CD14-positive monocyte (primary cell): ENCODE results near the gene RILP. TPM values are rescaled to one million over a fixed set of nuclear protein-coding genes. Genes with fewer than 3 reads are reported as not detected.
A peak's percentile ranks its signal among the peaks of the same experiment; 100 is the strongest.

Experiments used
- DNase-seq, 3 donors: peaks; one replicate each; pipeline ENCODE4 v3.0.0-alpha.2; 2011 to 2022
- H2AFZ ChIP-seq: 2 replicates; pipeline ENCODE4 v1.6.0; 2012; ENCODE audit warnings: mild to moderate bottlenecking, low read depth, low read length, inconsistent platforms; ENCODE audit not compliant: insufficient read depth, poor library complexity, severe bottlenecking
- H3K27ac ChIP-seq, 2 donors: 1 replicate in 1 of 2; 2 replicates in 1 of 2; pipeline ENCODE4 v1.5.1; 2012 to 2013; ENCODE audit warnings: low read length in 2 of 2, control low read depth in 1 of 2, inconsistent platforms in 1 of 2, low read depth in 1 of 2, mild to moderate bottlenecking in 1 of 2
- H3K27me3 ChIP-seq, 2 donors: one replicate each; pipeline versions ENCODE4 v1.6.0 to v1.6.1; 2011 to 2013; ENCODE audit warnings: low read length in 2 of 2; ENCODE audit not compliant: control insufficient read depth in 2 of 2, insufficient read depth in 2 of 2
- H3K36me3 ChIP-seq, 2 donors: replicated peaks in 1 of 2; 1 replicate in 1 of 2; 2 replicates in 1 of 2; pipeline versions ENCODE4 v1.5.1 to v1.6.1; 2012 to 2013; ENCODE audit warnings: low read length in 2 of 2, control low read depth in 1 of 2, inconsistent platforms in 1 of 2, mild to moderate bottlenecking in 1 of 2; ENCODE audit not compliant: insufficient read depth in 2 of 2, control insufficient read depth in 1 of 2
- H3K4me1 ChIP-seq, 2 donors: 1 replicate in 1 of 2; 2 replicates in 1 of 2; pipeline versions ENCODE4 v1.5.1 to v1.6.1; 2012 to 2013; ENCODE audit warnings: low read length in 2 of 2, control low read depth in 1 of 2, inconsistent platforms in 1 of 2, mild to moderate bottlenecking in 1 of 2, moderate library complexity in 1 of 2; ENCODE audit not compliant: insufficient read depth in 2 of 2, control insufficient read depth in 1 of 2
- H3K4me2 ChIP-seq: replicated peaks from 2 replicates; pipeline ENCODE3; 2012; ENCODE audit warnings: low read length, moderate library complexity, mild to moderate bottlenecking; ENCODE audit not compliant: poor library complexity, severe bottlenecking; ENCODE audit errors: extremely low read depth
- H3K4me3 ChIP-seq, 3 experiments: fragments of 200-600 bp in 1 of 3; sonication (generic) in 1 of 3; replicated peaks in 1 of 3; 1 replicate in 2 of 3; 2 replicates in 1 of 3; pipeline ENCODE4 v1.5.1; 2011 to 2013; ENCODE audit warnings: low read length in 3 of 3, mild to moderate bottlenecking in 3 of 3, control low read depth in 2 of 3, low read depth in 2 of 3, inconsistent platforms in 1 of 3, moderate library complexity in 1 of 3
- H3K79me2 ChIP-seq: 2 replicates; pipeline ENCODE4 v1.6.0; 2012; ENCODE audit warnings: mild to moderate bottlenecking, control low read depth, inconsistent platforms, low read length, moderate library complexity; ENCODE audit not compliant: insufficient read depth
- H3K9ac ChIP-seq: 2 replicates; pipeline ENCODE4 v1.6.0; 2017; ENCODE audit warnings: low read length, mild to moderate bottlenecking; ENCODE audit not compliant: insufficient read depth, poor library complexity, severe bottlenecking
- H3K9me3 ChIP-seq, 2 donors: replicated peaks in 1 of 2; 1 replicate in 1 of 2; 2 replicates in 1 of 2; pipeline versions ENCODE4 v1.5.1 to v1.6.1; 2012 to 2013; ENCODE audit warnings: low read length in 2 of 2, control low read depth in 1 of 2; ENCODE audit not compliant: control insufficient read depth in 1 of 2, insufficient read depth in 1 of 2
- H4K20me1 ChIP-seq: 2 replicates; pipeline ENCODE4 v1.6.0; 2012; ENCODE audit warnings: mild to moderate bottlenecking, low read length, control low read depth, moderate library complexity; ENCODE audit not compliant: insufficient read depth
- H3K27ac Mint-ChIP-seq, 7 donors: one replicate each; pipeline ENCODE4 v1.8.0; 2020; ENCODE audit warnings: mild to moderate bottlenecking in 7 of 7, mixed read lengths in 7 of 7, moderate library complexity in 6 of 7, inconsistent platforms in 2 of 7
- H3K27me3 Mint-ChIP-seq, 3 donors: one replicate each; pipeline ENCODE4 v1.8.0; 2021 to 2022; ENCODE audit warnings: low read depth in 3 of 3, mild to moderate bottlenecking in 3 of 3, mixed read lengths in 3 of 3, moderate library complexity in 3 of 3, inconsistent platforms in 1 of 3
- H3K36me3 Mint-ChIP-seq, 2 donors: one replicate each; pipeline ENCODE4 v1.8.0; 2020; ENCODE audit warnings: mixed read lengths in 2 of 2, inconsistent platforms in 1 of 2, mild to moderate bottlenecking in 1 of 2
- H3K4me1 Mint-ChIP-seq: one replicate; pipeline ENCODE4 v1.8.0; 2020; ENCODE audit warnings: mild to moderate bottlenecking, mixed read lengths
- H3K4me3 Mint-ChIP-seq, 2 donors: one replicate each; pipeline ENCODE4 v1.8.0; 2020; ENCODE audit warnings: mild to moderate bottlenecking in 2 of 2, mixed read lengths in 2 of 2, moderate library complexity in 1 of 2
- H3K9me3 Mint-ChIP-seq, 7 donors: one replicate each; pipeline ENCODE4 v1.8.0; 2020 to 2022; ENCODE audit warnings: mixed read lengths in 7 of 7, mild to moderate bottlenecking in 6 of 7, moderate library complexity in 6 of 7, inconsistent platforms in 2 of 7
- WGBS: methylation state at CpG from one replicate; pipeline ENCODE4 v1.1.5; 2013; ENCODE audit warnings: missing lambda C conversion rate; ENCODE audit not compliant: insufficient coverage; 5-methylcytosine and 5-hydroxymethylcytosine counted together
- intact Hi-C, 2 donors: fragments of 100-400 bp; cut with micrococcal nuclease; formaldehyde crosslinking; loops; one replicate each; pipeline versions ENCODE4 v1.15.0 to v1.15.1; 2023
- polyA plus RNA-seq, 3 donors: library from polyadenylated mRNA; depleted of rRNA in 1 of 3; unstranded in 2 of 3; stranded (reverse) in 1 of 3; fragments of 300-500 nt in 2 of 3; fragments of >200 nt in 1 of 3; fragmentation: Illumina TruSeq in 2 of 3; gene quantifications; 1 replicate in 2 of 3; 2 replicates in 1 of 3; pipeline ENCODE4 v1.2.3, GENCODE V29; 2012 to 2021
- TF ChIP-seq, protein P1 (sequence below): fragments of 200-600 bp; IDR thresholded peaks from one replicate; pipeline ENCODE4 v1.8.0; 2022; ENCODE audit warnings: antibody characterized with exemption, mild to moderate bottlenecking

Gene RILP
- polyA plus RNA-seq, 3 donors = 23.8 to 49.5 (median 49.4) TPM

DNA sequence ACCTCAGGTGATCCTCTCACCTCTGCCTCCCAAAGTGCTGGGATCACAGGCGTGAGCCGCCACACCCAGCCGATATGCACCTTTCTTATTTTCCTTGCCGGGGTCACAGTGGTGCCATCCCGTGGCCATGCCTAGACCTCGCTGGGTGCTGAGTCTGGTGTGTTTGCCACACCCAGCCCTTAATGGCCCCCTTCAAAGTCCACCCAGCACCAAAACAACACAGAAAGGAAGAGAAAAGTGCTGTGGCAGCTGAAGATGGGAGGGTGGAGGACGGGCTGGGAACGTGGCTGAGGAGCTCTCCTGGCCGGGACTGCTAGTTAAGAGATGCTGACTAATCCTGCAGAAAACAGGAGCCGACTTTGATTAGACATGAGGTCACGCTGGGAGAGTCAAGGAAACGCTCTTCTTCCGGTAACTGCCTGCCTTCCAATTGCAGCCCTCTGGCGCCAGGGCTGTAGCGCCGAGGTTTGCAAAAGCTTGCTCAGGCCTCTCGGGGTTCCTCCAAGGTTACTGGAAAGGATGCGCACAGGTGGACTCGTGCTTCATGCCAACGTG is 32.0 kb downstream of the RILP start:
- Histone ChIP-seq H3K9ac (no peak overlapping the region), H3K4me2 (no peak overlapping the region), H3K27ac (peak overlapping the region; percentile 38 to 47), H3K9me3 (no peaks in the 10 kb centered on the region), H3K4me1 (peaks cover 39 to 52% of the 10 kb centered on the region in 2 donors), H2AFZ (no peak overlapping the region), H3K27me3 (no peaks in the 10 kb centered on the region), H4K20me1 (peaks cover 63% of the 10 kb centered on the region), H3K36me3 (peaks cover 67 to 90% of the 10 kb centered on the region in 2 donors), H3K4me3 (no peak overlapping the region), H3K79me2 (peaks cover 30% of the 10 kb centered on the region)
- peak overlapping the region; percentile 15 to 93 (median 85) for H3K27ac Mint-ChIP-seq
- intact Hi-C loops = no loop called here
- H3K36me3 Mint-ChIP-seq = peaks cover 88 to 98% of the 10 kb centered on the region in 2 donors
- H3K9me3 Mint-ChIP-seq = peaks cover 0 to 4% (median 0%) of the 10 kb centered on the region in 7 donors
- TF ChIP-seq, protein P1, sequence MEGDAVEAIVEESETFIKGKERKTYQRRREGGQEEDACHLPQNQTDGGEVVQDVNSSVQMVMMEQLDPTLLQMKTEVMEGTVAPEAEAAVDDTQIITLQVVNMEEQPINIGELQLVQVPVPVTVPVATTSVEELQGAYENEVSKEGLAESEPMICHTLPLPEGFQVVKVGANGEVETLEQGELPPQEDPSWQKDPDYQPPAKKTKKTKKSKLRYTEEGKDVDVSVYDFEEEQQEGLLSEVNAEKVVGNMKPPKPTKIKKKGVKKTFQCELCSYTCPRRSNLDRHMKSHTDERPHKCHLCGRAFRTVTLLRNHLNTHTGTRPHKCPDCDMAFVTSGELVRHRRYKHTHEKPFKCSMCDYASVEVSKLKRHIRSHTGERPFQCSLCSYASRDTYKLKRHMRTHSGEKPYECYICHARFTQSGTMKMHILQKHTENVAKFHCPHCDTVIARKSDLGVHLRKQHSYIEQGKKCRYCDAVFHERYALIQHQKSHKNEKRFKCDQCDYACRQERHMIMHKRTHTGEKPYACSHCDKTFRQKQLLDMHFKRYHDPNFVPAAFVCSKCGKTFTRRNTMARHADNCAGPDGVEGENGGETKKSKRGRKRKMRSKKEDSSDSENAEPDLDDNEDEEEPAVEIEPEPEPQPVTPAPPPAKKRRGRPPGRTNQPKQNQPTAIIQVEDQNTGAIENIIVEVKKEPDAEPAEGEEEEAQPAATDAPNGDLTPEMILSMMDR = no peak
- H3K4me1 Mint-ChIP-seq = peaks cover 51% of the 10 kb centered on the region
- peak overlapping the region; percentile 47 to 62 for H3K4me3 Mint-ChIP-seq
- H3K27me3 Mint-ChIP-seq = peaks cover 0 to 2% (median 0%) of the 10 kb centered on the region in 3 donors
- 51% methylated on average over 17 of the region's 20 CpGs for WGBS
- DNase-seq = peak; percentile 54 to 76 (median 74)

DNA sequence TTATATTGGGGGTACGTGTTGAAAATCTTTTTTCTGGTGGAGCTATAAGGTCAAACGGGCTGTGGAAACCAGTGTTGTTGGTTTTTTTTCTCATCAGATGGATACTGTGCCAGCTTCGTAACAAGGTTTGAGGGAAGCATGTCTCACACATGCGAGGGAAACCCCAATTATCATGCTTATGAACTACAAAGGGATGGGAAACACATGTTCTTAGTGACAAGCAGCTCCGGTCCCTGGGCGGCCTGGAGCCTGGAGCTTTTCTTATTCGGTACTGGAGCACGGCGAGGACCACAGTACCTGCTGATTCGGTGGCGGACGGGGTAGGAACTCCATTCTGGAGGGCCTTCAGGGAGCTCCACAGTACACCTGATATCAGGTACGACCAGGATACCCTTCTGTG is 33.6 kb downstream of the RILP start:
- intact Hi-C loops = no loop called here
- no peaks in the 10 kb centered on the region for H3K27me3 ChIP-seq
- no peak overlapping the region for H2AFZ ChIP-seq
- TF ChIP-seq, protein P1 = no peak
- peak overlapping the region in 1 of 2 donors; percentile 44 for H3K27ac ChIP-seq
- H3K9me3 ChIP-seq = no peaks in the 10 kb centered on the region
- Mint-ChIP-seq H3K9me3 (peaks cover 0 to 4% (median 0%) of the 10 kb centered on the region in 7 donors), H3K27me3 (peaks cover 0 to 2% (median 0%) of the 10 kb centered on the region in 3 donors), H3K27ac (peak overlapping the region in 2 of 7 donors; percentile 37 to 46), H3K36me3 (peaks cover 86 to 98% of the 10 kb centered on the region in 2 donors), H3K4me1 (peaks cover 67% of the 10 kb centered on the region), H3K4me3 (no peak overlapping the region)
- H3K4me3 ChIP-seq = no peak overlapping the region
- H3K9ac ChIP-seq = no peak overlapping the region
- no peak for DNase-seq
- peaks cover 49% of the 10 kb centered on the region for H4K20me1 ChIP-seq
- peaks cover 55 to 68% of the 10 kb centered on the region in 2 donors for H3K4me1 ChIP-seq
- no peak overlapping the region for H3K4me2 ChIP-seq
- H3K79me2 ChIP-seq = peaks cover 20% of the 10 kb centered on the region
- H3K36me3 ChIP-seq = peaks cover 61 to 87% of the 10 kb centered on the region in 2 donors
- WGBS = 85% methylated on average over 10 of the region's 13 CpGs
